GM12878 (cell line): Measurements from ENCODE around the gene EMX1. TPM values are rescaled to one million over a fixed set of nuclear protein-coding genes. Genes with fewer than 3 reads are reported as not detected.

Experiments used
- ATAC-seq: fragments of 200-7000 bp; cut with Tn5 transposase; 3 replicates; pipeline ENCODE4 v1.9.1; 2020; ENCODE audit warnings: mild to moderate bottlenecking, moderate library complexity
- BruUV-seq: library from RNA; stranded (reverse); fragments of 400-500 nt; replicated peaks from 2 replicates; lab custom pipeline; 2021; lab: Mats Ljungman, UMichigan
- CTCF ChIA-PET: fragments of 300-600 bp; sonication (Branson Sonifier 250); formaldehyde crosslinking; extraction: SDS; loops from one replicate; lab custom pipeline; 2021; ENCODE audit warnings: inconsistent platforms; lab: Yijun Ruan, JAX
- POLR2A ChIA-PET: fragments of 350-600 bp; formaldehyde crosslinking; extraction: SDS; loops from one replicate; lab custom pipeline; 2021; ENCODE audit warnings: inconsistent platforms; lab: Charles Lee
- RAD21 ChIA-PET: fragments of 300-600 bp; sonication (Branson Sonifier 250); formaldehyde crosslinking; loops from one replicate; lab custom pipeline; 2023; ENCODE audit warnings: antibody characterized with exemption; ENCODE audit not compliant: unreplicated experiment; lab: Charles Lee
- SMC1A ChIA-PET: fragments of 300-600 bp; sonication (Branson Sonifier 250); formaldehyde crosslinking; loops from one replicate; lab custom pipeline; 2023; ENCODE audit not compliant: unreplicated experiment, uncharacterized antibody; lab: Charles Lee
- DNase-seq: peaks from one replicate; pipeline ENCODE4 v3.0.0-alpha.2; 2011; ENCODE audit warnings: low read depth, low spot score
- FAIRE-seq: peaks from 3 replicates; lab custom pipeline; 2011; peaks lifted over from hg19 to GRCh38; lab: Jason Lieb, UNC
- H2AFZ ChIP-seq: 2 replicates; pipeline ENCODE4 v1.6.0; 2011; ENCODE audit warnings: low read depth, low read length, control low read depth; ENCODE audit not compliant: control insufficient read depth
- H3K27ac ChIP-seq: 2 replicates; pipeline ENCODE4 v1.5.1; 2011; ENCODE audit warnings: control low read depth; ENCODE audit not compliant: control insufficient read depth, insufficient read depth
- H3K27me3 ChIP-seq, 2 experiments: replicated peaks in 1 of 2; 2 replicates each; pipeline versions ENCODE4 v1.6.0 to v1.6.1; 2011; ENCODE audit warnings: low read length in 1 of 2; ENCODE audit not compliant: control insufficient read depth in 2 of 2, insufficient read depth in 2 of 2
- H3K36me3 ChIP-seq, 2 experiments: 2 replicates each; pipeline ENCODE4 v1.5.1; 2011; ENCODE audit warnings: low read length in 1 of 2; ENCODE audit not compliant: control insufficient read depth in 2 of 2, insufficient read depth in 2 of 2
- H3K4me1 ChIP-seq: 2 replicates; pipeline ENCODE4 v1.6.1; 2011; ENCODE audit warnings: mild to moderate bottlenecking, low read length, moderate library complexity, mixed read lengths; ENCODE audit not compliant: control insufficient read depth, insufficient read depth
- H3K4me2 ChIP-seq: 2 replicates; pipeline ENCODE4 v1.6.0; 2011; ENCODE audit warnings: control low read depth; ENCODE audit not compliant: control insufficient read depth, insufficient read depth
- H3K4me3 ChIP-seq: fragments of 200-600 bp; sonication (generic); 2 replicates; pipeline ENCODE4 v1.5.1; 2016
- H3K79me2 ChIP-seq: 2 replicates; pipeline ENCODE4 v1.6.0; 2011; ENCODE audit warnings: low read length; ENCODE audit not compliant: control insufficient read depth, insufficient read depth
- H3K9ac ChIP-seq: 2 replicates; pipeline ENCODE4 v1.8.0; 2011; ENCODE audit warnings: low read length, control low read depth, mixed read lengths; ENCODE audit not compliant: control insufficient read depth, insufficient read depth
- H3K9me3 ChIP-seq: replicated peaks from 3 replicates; pipeline ENCODE4 v1.5.1; 2011; ENCODE audit warnings: mild to moderate bottlenecking, low read length; ENCODE audit not compliant: control insufficient read depth, insufficient read depth
- H4K20me1 ChIP-seq: 2 replicates; pipeline ENCODE4 v1.6.0; 2011; ENCODE audit not compliant: control insufficient read depth, insufficient read depth
- CHD4 ChIP-seq: fragments of 200-600 bp; sonication (generic); IDR thresholded peaks from 2 replicates; pipeline ENCODE4 v1.6.1; 2016; ENCODE audit warnings: mild to moderate bottlenecking
- ESRRA ChIP-seq: IDR thresholded peaks from 2 replicates; pipeline ENCODE4 v1.6.1; 2012; ENCODE audit warnings: mild to moderate bottlenecking, low read length, improper control_type of control experiment
- MLLT1 ChIP-seq: fragments of 450-650 bp; IDR thresholded peaks from 2 replicates; pipeline ENCODE4 v1.6.1; 2016; ENCODE audit warnings: mild to moderate bottlenecking
- NBN ChIP-seq: fragments of 450-650 bp; IDR thresholded peaks from 2 replicates; pipeline ENCODE4 v1.6.1; 2016
- NFYA ChIP-seq: IDR thresholded peaks from 2 replicates; pipeline ENCODE4 v1.6.1; 2011; ENCODE audit warnings: low read depth, mild to moderate bottlenecking, low read length, improper control_type of control experiment, borderline replicate concordance
- PML ChIP-seq: IDR thresholded peaks from 2 replicates; pipeline ENCODE4 v1.6.1; 2012; ENCODE audit warnings: low read length, inconsistent platforms
- RAD21 ChIP-seq: IDR thresholded peaks from 2 replicates; pipeline ENCODE4 v1.6.1; 2011; ENCODE audit warnings: mild to moderate bottlenecking, low read depth, low read length, moderate library complexity; ENCODE audit not compliant: insufficient read depth
- RCOR1 ChIP-seq: conservative IDR thresholded peaks from 2 replicates; pipeline ENCODE4 v1.6.1; 2012; ENCODE audit warnings: low read depth, low read length, improper control_type of control experiment
- SIN3A ChIP-seq: IDR thresholded peaks from 2 replicates; pipeline ENCODE4 v1.6.1; 2012; ENCODE audit warnings: low read depth, low read length, improper control_type of control experiment
- SREBF2 ChIP-seq: IDR thresholded peaks from 2 replicates; pipeline ENCODE4 v1.6.1; 2012; ENCODE audit warnings: mild to moderate bottlenecking, low read length
- STAT3 ChIP-seq: IDR thresholded peaks from 2 replicates; pipeline ENCODE4 v1.6.1; 2011; ENCODE audit warnings: low read depth, low read length, improper control_type of control experiment
- TBL1XR1 ChIP-seq: IDR thresholded peaks from 2 replicates; pipeline ENCODE4 v1.6.1; 2012; ENCODE audit warnings: low read depth, low read length, improper control_type of control experiment
- TCF7 ChIP-seq: IDR thresholded peaks from 2 replicates; pipeline ENCODE4 v1.6.1; 2014; ENCODE audit warnings: antibody characterized with exemption, borderline replicate concordance
- WGBS: methylation state at CpG from one replicate; pipeline ENCODE4 v1.1.6; 2016; ENCODE audit warnings: low lambda C conversion rate; ENCODE audit not compliant: insufficient replicate concordance, insufficient coverage; ENCODE audit errors: missing lambda C conversion rate; 5-methylcytosine and 5-hydroxymethylcytosine counted together
- in situ Hi-C: fragments of 300-500 bp; cut with MboI; formaldehyde crosslinking; loops from 9 replicates; pipeline ENCODE4 v1.14.3; 2018; ENCODE audit warnings: mixed read lengths
- intact Hi-C: fragments of 100-400 bp; cut with micrococcal nuclease; formaldehyde crosslinking; loops from one replicate; pipeline ENCODE4 v1.14.2; 2022; ENCODE audit not compliant: unreplicated experiment
- polyA plus RNA-seq, 11 experiments: library from polyadenylated mRNA; depleted of rRNA in 4 of 11; unstranded in 6 of 11; stranded (reverse) in 5 of 11; fragments of >200 nt; fragmentation: Nextera tagmentation in 4 of 11; fragmentation: Illumina TruSeq in 1 of 11; extraction: Ambion mirVana in 4 of 11; extraction: Trizol in 1 of 11; gene quantifications; 1 replicate in 1 of 11; 2 replicates in 10 of 11; pipeline versions ENCODE4 v1.2.1 to v1.2.3, GENCODE V29; 2011 to 2016; ENCODE audit warnings: inconsistent platforms in 2 of 11, missing spikeins in 2 of 11, low read depth in 1 of 11
- total RNA-seq, 4 experiments: library from RNA; depleted of rRNA in 3 of 4; stranded (reverse); fragments of >200 nt in 3 of 4; fragmentation: Illumina TruSeq in 1 of 4; extraction: Trizol in 1 of 4; gene quantifications; 2 replicates each; pipeline versions ENCODE4 v1.2.1 to v1.2.3, GENCODE V29; 2013 to 2021
- TF ChIP-seq, protein P1 (sequence below): fragments of 450-650 bp; formaldehyde crosslinking; IDR thresholded peaks from 2 replicates; pipeline ENCODE4 v1.4.0; 2022; ENCODE audit warnings: mild to moderate bottlenecking, moderate library complexity
- TF ChIP-seq, protein P2 (sequence below), 3 experiments: IDR thresholded peaks in 2 of 3; conservative IDR thresholded peaks in 1 of 3; 2 replicates each; pipeline ENCODE4 v1.5.1; 2011; ENCODE audit warnings: low read depth in 3 of 3, low read length in 3 of 3, mild to moderate bottlenecking in 3 of 3, control low read depth in 2 of 3, moderate library complexity in 2 of 3, inconsistent platforms in 1 of 3, mixed read lengths in 1 of 3; ENCODE audit not compliant: control insufficient read depth in 2 of 3, insufficient read depth in 1 of 3; ENCODE audit errors: extremely low read depth in 1 of 3
- TF ChIP-seq, protein P3 (sequence below): fragments of 450-650 bp; IDR thresholded peaks from 2 replicates; pipeline ENCODE4 v1.6.1; 2017; ENCODE audit warnings: low read depth, mild to moderate bottlenecking, moderate library complexity

EMX1 gene
- total and polyA plus RNA-seq, 10 of the 15 experiments (the other 5 are each of a cell fraction or from before 2014, with no cell fraction given), result 0.07 to 5.1 (median 1.2) TPM; not detected in 1

GRCh38 chr2:72953528-72953927, 36.2 kb downstream of the EMX1 start (continued):
- TF ChIP-seq, protein P1, sequence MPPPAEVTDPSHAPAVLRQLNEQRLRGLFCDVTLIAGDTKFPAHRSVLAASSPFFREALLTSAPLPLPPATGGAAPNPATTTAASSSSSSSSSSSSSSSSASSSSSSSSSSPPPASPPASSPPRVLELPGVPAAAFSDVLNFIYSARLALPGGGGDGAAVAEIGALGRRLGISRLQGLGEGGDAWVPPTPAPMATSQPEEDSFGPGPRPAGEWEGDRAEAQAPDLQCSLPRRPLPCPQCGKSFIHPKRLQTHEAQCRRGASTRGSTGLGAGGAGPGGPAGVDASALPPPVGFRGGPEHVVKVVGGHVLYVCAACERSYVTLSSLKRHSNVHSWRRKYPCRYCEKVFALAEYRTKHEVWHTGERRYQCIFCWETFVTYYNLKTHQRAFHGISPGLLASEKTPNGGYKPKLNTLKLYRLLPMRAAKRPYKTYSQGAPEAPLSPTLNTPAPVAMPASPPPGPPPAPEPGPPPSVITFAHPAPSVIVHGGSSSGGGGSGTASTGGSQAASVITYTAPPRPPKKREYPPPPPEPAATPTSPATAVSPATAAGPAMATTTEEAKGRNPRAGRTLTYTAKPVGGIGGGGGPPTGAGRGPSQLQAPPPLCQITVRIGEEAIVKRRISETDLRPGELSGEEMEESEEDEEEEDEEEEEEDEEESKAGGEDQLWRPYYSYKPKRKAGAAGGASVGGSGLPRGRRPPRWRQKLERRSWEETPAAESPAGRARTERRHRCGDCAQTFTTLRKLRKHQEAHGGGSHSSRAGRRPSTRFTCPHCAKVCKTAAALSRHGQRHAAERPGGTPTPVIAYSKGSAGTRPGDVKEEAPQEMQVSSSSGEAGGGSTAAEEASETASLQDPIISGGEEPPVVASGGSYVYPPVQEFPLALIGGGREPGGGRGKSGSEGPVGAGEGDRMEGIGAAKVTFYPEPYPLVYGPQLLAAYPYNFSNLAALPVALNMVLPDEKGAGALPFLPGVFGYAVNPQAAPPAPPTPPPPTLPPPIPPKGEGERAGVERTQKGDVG (CRISPR knock-in tag), result no peak
- TF ChIP-seq SIN3A (no peak), STAT3 (no peak), SREBF2 (no peak)
- TF ChIP-seq, all 136 proteins: peak for 0

DNA sequence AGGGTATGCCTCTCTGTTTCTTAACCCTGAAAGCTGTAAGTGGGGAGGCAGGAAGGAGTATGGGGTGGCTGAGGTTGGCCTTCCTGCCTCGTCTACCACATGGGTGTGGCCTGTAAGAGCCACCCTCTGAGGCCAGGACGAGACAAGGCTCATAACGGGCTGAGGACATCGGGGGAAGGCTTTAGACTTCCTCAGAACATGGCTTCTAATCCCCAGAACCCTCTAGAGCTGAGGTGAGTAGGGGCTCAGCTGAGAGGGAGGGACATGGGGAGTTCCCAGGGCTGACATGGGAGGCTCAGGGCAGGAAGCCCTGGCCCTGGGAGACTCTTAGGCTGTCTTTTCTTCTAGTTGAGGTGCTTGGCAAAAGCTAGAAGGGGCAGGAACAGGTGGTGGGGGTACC, 36.7 kb downstream of the EMX1 start:
- Histone ChIP-seq H3K36me3 (no peaks in the 10 kb centered on the region), H3K27ac (0 out of 2 replicates have a peak overlapping the region, but pooled peaks have one; percentile 24), H3K9me3 (no peaks in the 10 kb centered on the region), H3K4me3 (no peak overlapping the region), H3K79me2 (no peaks in the 10 kb centered on the region), H2AFZ (peak overlapping the region; percentile 57), H3K9ac (no peak overlapping the region), H3K4me2 (no peak overlapping the region), H4K20me1 (no peaks in the 10 kb centered on the region), H3K4me1 (no peaks in the 10 kb centered on the region), H3K27me3 (no peaks in the 10 kb centered on the region)
- intact Hi-C loops, result no loop called here
- ChIA-PET CTCF (interaction anchor here (1.2 to 5.0 kb wide), 3 partner anchors 15 to 60 kb away, joined by 3 to 62 read pairs (median 4); no protein-coding TSS in a partner anchor), POLR2A (no interaction called here), RAD21 (interaction anchor here (3.3 kb wide), 1 partner anchor 61 kb away, joined by 16 read pairs; no protein-coding TSS in a partner anchor), SMC1A (interaction anchor here (2.1 kb wide), 1 partner anchor 60 kb away, joined by 13 read pairs; no protein-coding TSS in a partner anchor)
- in situ Hi-C loops, result no loop called here
- ATAC-seq (peak; percentile 67), DNase-seq (no peak), FAIRE-seq (no peak)
- WGBS, result 9% methylated on average over 4 of the region's 4 CpGs
- BruUV-seq, result no TSS peak
- TF ChIP-seq, protein P2, sequence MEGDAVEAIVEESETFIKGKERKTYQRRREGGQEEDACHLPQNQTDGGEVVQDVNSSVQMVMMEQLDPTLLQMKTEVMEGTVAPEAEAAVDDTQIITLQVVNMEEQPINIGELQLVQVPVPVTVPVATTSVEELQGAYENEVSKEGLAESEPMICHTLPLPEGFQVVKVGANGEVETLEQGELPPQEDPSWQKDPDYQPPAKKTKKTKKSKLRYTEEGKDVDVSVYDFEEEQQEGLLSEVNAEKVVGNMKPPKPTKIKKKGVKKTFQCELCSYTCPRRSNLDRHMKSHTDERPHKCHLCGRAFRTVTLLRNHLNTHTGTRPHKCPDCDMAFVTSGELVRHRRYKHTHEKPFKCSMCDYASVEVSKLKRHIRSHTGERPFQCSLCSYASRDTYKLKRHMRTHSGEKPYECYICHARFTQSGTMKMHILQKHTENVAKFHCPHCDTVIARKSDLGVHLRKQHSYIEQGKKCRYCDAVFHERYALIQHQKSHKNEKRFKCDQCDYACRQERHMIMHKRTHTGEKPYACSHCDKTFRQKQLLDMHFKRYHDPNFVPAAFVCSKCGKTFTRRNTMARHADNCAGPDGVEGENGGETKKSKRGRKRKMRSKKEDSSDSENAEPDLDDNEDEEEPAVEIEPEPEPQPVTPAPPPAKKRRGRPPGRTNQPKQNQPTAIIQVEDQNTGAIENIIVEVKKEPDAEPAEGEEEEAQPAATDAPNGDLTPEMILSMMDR (IDR thresholded peaks at IDR 0.05 in 2 of 3, conservative IDR thresholded peaks at IDR 0.05 in 1 of 3; ENCODE audit: control insufficient read depth in 2 of 3, extremely low read depth in 1 of 3, insufficient read depth in 1 of 3, low read depth in 3 of 3, low read length in 3 of 3), result no peak
- TF ChIP-seq RAD21 (no peak), MLLT1 (no peak), ESRRA (no peak), NFYA (no peak), RCOR1 (no peak), NBN (no peak), TBL1XR1 (no peak), CHD4 (no peak), PML (no peak), TCF7 (no peak)
- TF ChIP-seq, protein P3, sequence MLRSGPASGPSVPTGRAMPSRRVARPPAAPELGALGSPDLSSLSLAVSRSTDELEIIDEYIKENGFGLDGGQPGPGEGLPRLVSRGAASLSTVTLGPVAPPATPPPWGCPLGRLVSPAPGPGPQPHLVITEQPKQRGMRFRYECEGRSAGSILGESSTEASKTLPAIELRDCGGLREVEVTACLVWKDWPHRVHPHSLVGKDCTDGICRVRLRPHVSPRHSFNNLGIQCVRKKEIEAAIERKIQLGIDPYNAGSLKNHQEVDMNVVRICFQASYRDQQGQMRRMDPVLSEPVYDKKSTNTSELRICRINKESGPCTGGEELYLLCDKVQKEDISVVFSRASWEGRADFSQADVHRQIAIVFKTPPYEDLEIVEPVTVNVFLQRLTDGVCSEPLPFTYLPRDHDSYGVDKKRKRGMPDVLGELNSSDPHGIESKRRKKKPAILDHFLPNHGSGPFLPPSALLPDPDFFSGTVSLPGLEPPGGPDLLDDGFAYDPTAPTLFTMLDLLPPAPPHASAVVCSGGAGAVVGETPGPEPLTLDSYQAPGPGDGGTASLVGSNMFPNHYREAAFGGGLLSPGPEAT, result no peak
